H1 (cell line): ENCODE measurements around the gene SH3BP5. TPM values are rescaled to one million over a fixed set of nuclear protein-coding genes. Genes with fewer than 3 reads are reported as not detected.

Experiments
- CTCF ChIA-PET: fragments of 300-600 bp; sonication (Branson Sonifier 250); formaldehyde crosslinking; loops from one replicate; lab custom pipeline; 2021; ENCODE audit not compliant: partially characterized antibody; lab: Charles Lee
- POLR2A ChIA-PET: fragments of 300-600 bp; sonication (Branson Sonifier 250); formaldehyde crosslinking; loops from one replicate; lab custom pipeline; 2021; ENCODE audit warnings: inconsistent platforms; ENCODE audit not compliant: partially characterized antibody; lab: Charles Lee
- DNase-seq, 2 experiments: peaks; one replicate each; pipeline versions ENCODE4 v3.0.0 to v3.0.0-alpha.2; 2010 to 2022; ENCODE audit warnings: low spot score in 2 of 2, low read depth in 1 of 2, mixed read lengths in 1 of 2
- FAIRE-seq: peaks from 2 replicates; lab custom pipeline; 2011; peaks lifted over from hg19 to GRCh38; lab: Jason Lieb, UNC
- H2AFZ ChIP-seq: 2 replicates; pipeline ENCODE4 v1.8.1; 2012; ENCODE audit warnings: low read length, inconsistent platforms
- H2AK5ac ChIP-seq: 2 replicates; pipeline ENCODE4 v1.6.1; 2013; ENCODE audit warnings: low read depth, low read length
- H2BK120ac ChIP-seq: replicated peaks from 2 replicates; pipeline ENCODE3; 2013; ENCODE audit warnings: low read depth, low read length, inconsistent platforms
- H2BK12ac ChIP-seq: 2 replicates; pipeline ENCODE4 v1.6.1; 2013; ENCODE audit warnings: low read depth, low read length
- H2BK15ac ChIP-seq: 2 replicates; pipeline ENCODE4 v1.6.1; 2013; ENCODE audit warnings: low read length
- H2BK20ac ChIP-seq: 2 replicates; pipeline ENCODE4 v1.6.1; 2013; ENCODE audit warnings: low read length
- H2BK5ac ChIP-seq: 2 replicates; pipeline ENCODE4 v1.6.1; 2013; ENCODE audit warnings: low read depth, low read length
- H3K14ac ChIP-seq: 2 replicates; pipeline ENCODE4 v1.6.1; 2013; ENCODE audit warnings: inconsistent platforms; ENCODE audit not compliant: insufficient read length
- H3K18ac ChIP-seq: 2 replicates; pipeline ENCODE4 v1.6.1; 2013; ENCODE audit warnings: low read length; ENCODE audit errors: extremely low read depth
- H3K23ac ChIP-seq: 2 replicates; pipeline ENCODE4 v1.6.1; 2013; ENCODE audit warnings: inconsistent platforms; ENCODE audit not compliant: insufficient read length
- H3K23me2 ChIP-seq: 2 replicates; pipeline ENCODE4 v1.6.1; 2013; ENCODE audit warnings: low read depth, low read length
- H3K27ac ChIP-seq: 2 replicates; pipeline ENCODE4 v1.6.1; 2011; ENCODE audit warnings: low read depth, low read length, inconsistent platforms
- H3K27me3 ChIP-seq, 4 experiments: replicated peaks in 1 of 4; 1 replicate in 1 of 4; 2 replicates in 3 of 4; pipeline versions ENCODE4 v1.6.1 to v1.8.1; 2011 to 2013; ENCODE audit warnings: low read length in 3 of 4, mild to moderate bottlenecking in 3 of 4, inconsistent platforms in 2 of 4, mixed read lengths in 2 of 4, moderate library complexity in 1 of 4; ENCODE audit not compliant: control insufficient read depth in 3 of 4, insufficient read depth in 3 of 4; ENCODE audit errors: extremely low read depth in 1 of 4
- H3K36me3 ChIP-seq, 4 experiments: 2 replicates each; pipeline versions ENCODE4 v1.6.1 to v1.8.1; 2011 to 2013; ENCODE audit warnings: mild to moderate bottlenecking in 4 of 4, low read length in 3 of 4, moderate library complexity in 2 of 4, control low read depth in 1 of 4, inconsistent platforms in 1 of 4; ENCODE audit not compliant: insufficient read depth in 4 of 4, control insufficient read depth in 2 of 4
- H3K4ac ChIP-seq: replicated peaks from 2 replicates; pipeline ENCODE3; 2013; ENCODE audit warnings: low read length, low read depth, mixed read lengths, inconsistent platforms; ENCODE audit not compliant: insufficient read length
- H3K4me1 ChIP-seq, 4 experiments: replicated peaks in 1 of 4; 1 replicate in 1 of 4; 2 replicates in 3 of 4; pipeline versions ENCODE4 v1.6.1 to v1.8.1; 2011 to 2013; ENCODE audit warnings: low read length in 3 of 4, inconsistent platforms in 2 of 4, mixed read lengths in 1 of 4; ENCODE audit not compliant: insufficient read depth in 4 of 4, control insufficient read depth in 3 of 4
- H3K4me2 ChIP-seq, 2 experiments: 2 replicates each; pipeline versions ENCODE4 v1.6.1 to v1.8.1; 2011 to 2013; ENCODE audit warnings: low read depth in 2 of 2, low read length in 2 of 2, control low read depth in 1 of 2, inconsistent platforms in 1 of 2, mild to moderate bottlenecking in 1 of 2; ENCODE audit not compliant: insufficient read depth in 1 of 2
- H3K4me3 ChIP-seq, 4 experiments: fragments of 200-600, 300-600 bp in 1 of 4; sonication (generic), shearing (Covaris generic), sonication (Bioruptor Twin) in 1 of 4; 2 replicates each; pipeline versions ENCODE4 v1.5.1 to v1.8.1; 2011 to 2016; ENCODE audit warnings: low read length in 4 of 4, low read depth in 3 of 4, control low read depth in 2 of 4, inconsistent platforms in 2 of 4, mild to moderate bottlenecking in 2 of 4, mixed read lengths in 1 of 4, moderate library complexity in 1 of 4; ENCODE audit not compliant: insufficient read depth in 2 of 4; ENCODE audit errors: extremely low read depth in 1 of 4
- H3K56ac ChIP-seq: replicated peaks from 2 replicates; pipeline ENCODE3; 2013; ENCODE audit warnings: low read depth, mild to moderate bottlenecking, mixed read lengths, low read length, inconsistent platforms; ENCODE audit not compliant: insufficient read length
- H3K79me1 ChIP-seq: 2 replicates; pipeline ENCODE4 v1.6.1; 2013; ENCODE audit warnings: low read depth, low read length, control low read depth
- H3K79me2 ChIP-seq, 2 experiments: 2 replicates each; pipeline versions ENCODE4 v1.6.1 to v1.8.1; 2012 to 2013; ENCODE audit warnings: low read length in 2 of 2, mild to moderate bottlenecking in 2 of 2, inconsistent platforms in 1 of 2; ENCODE audit not compliant: insufficient read depth in 2 of 2, control insufficient read depth in 1 of 2
- H3K9ac ChIP-seq, 4 experiments: replicated peaks in 1 of 4; 1 replicate in 1 of 4; 2 replicates in 3 of 4; pipeline versions ENCODE4 v1.6.1 to v1.8.1; 2011 to 2013; ENCODE audit warnings: low read depth in 3 of 4, low read length in 3 of 4, control low read depth in 2 of 4, mild to moderate bottlenecking in 2 of 4, moderate library complexity in 2 of 4, inconsistent platforms in 1 of 4; ENCODE audit errors: extremely low read depth in 1 of 4
- H3K9me3 ChIP-seq, 2 experiments: 2 replicates each; pipeline versions ENCODE4 v1.6.1 to v1.8.1; 2012 to 2013; ENCODE audit warnings: mild to moderate bottlenecking in 2 of 2, moderate library complexity in 2 of 2, control low read depth in 1 of 2, inconsistent platforms in 1 of 2, low read depth in 1 of 2, low read length in 1 of 2, mixed read lengths in 1 of 2; ENCODE audit not compliant: insufficient read depth in 2 of 2
- H4K20me1 ChIP-seq, 2 experiments: replicated peaks in 1 of 2; 2 replicates each; pipeline versions ENCODE3 to v1.8.1; 2011 to 2013; ENCODE audit warnings: inconsistent platforms in 2 of 2, low read length in 2 of 2, mild to moderate bottlenecking in 1 of 2; ENCODE audit not compliant: insufficient read depth in 2 of 2, control insufficient read depth in 1 of 2
- H4K5ac ChIP-seq: 2 replicates; pipeline ENCODE4 v1.6.1; 2013; ENCODE audit warnings: low read length, low read depth, mixed read lengths, inconsistent platforms; ENCODE audit not compliant: insufficient read length
- H4K8ac ChIP-seq: 2 replicates; pipeline ENCODE4 v1.8.0; 2013; ENCODE audit warnings: mild to moderate bottlenecking, moderate library complexity, low read length, inconsistent platforms; ENCODE audit not compliant: insufficient read depth; ENCODE audit errors: extremely low read depth
- H4K91ac ChIP-seq: replicated peaks from 2 replicates; pipeline ENCODE3; 2013; ENCODE audit warnings: low read length, mixed read lengths, inconsistent platforms; ENCODE audit not compliant: insufficient read length
- ATF3 ChIP-seq: IDR thresholded peaks from 2 replicates; pipeline ENCODE4 v1.6.1; 2011; ENCODE audit warnings: low read depth, mild to moderate bottlenecking, low read length; ENCODE audit not compliant: insufficient read depth
- BCL11A ChIP-seq, 2 experiments: IDR thresholded peaks; one replicate each; pipeline ENCODE4 v1.6.1; 2011; ENCODE audit warnings: low read depth in 2 of 2, low read length in 2 of 2, mild to moderate bottlenecking in 2 of 2
- CREB1 ChIP-seq: IDR thresholded peaks from 2 replicates; pipeline ENCODE4 v1.6.1; 2012; ENCODE audit warnings: inconsistent platforms
- PHF8 ChIP-seq: fragments of 200-600 bp; sonication (generic); conservative IDR thresholded peaks from 2 replicates; pipeline ENCODE4 v1.7.1; 2012; ENCODE audit warnings: low read depth, mild to moderate bottlenecking, inconsistent platforms, low read length, moderate library complexity
- POLR2AphosphoS5 ChIP-seq: IDR thresholded peaks from 2 replicates; pipeline ENCODE4 v1.6.1; 2011; ENCODE audit warnings: low read depth, low read length
- RAD21 ChIP-seq, 2 experiments: IDR thresholded peaks in 1 of 2; conservative IDR thresholded peaks in 1 of 2; 2 replicates each; pipeline ENCODE4 v1.6.1; 2011; ENCODE audit warnings: low read depth in 2 of 2, low read length in 2 of 2, improper control_type of control experiment in 1 of 2, inconsistent platforms in 1 of 2, mild to moderate bottlenecking in 1 of 2, moderate library complexity in 1 of 2
- RXRA ChIP-seq: IDR thresholded peaks from 2 replicates; pipeline ENCODE4 v1.6.1; 2011; ENCODE audit warnings: low read depth, mild to moderate bottlenecking, low read length, moderate library complexity; ENCODE audit not compliant: insufficient read depth
- SRF ChIP-seq: IDR thresholded peaks from 2 replicates; pipeline ENCODE4 v1.6.1; 2011; ENCODE audit warnings: mild to moderate bottlenecking, low read depth, low read length, moderate library complexity
- TEAD4 ChIP-seq: IDR thresholded peaks from 2 replicates; pipeline ENCODE4 v1.6.1; 2012; ENCODE audit warnings: low read depth, low read length, inconsistent platforms, mixed read lengths
- YY1 ChIP-seq: IDR thresholded peaks from 2 replicates; pipeline ENCODE4 v1.6.1; 2011; ENCODE audit warnings: low read depth, mild to moderate bottlenecking, low read length
- WGBS, 2 experiments: shearing (Covaris generic) in 1 of 2; methylation state at CpG; one replicate each; pipeline versions ENCODE4 v1.1.6 to v1.1.7; 2013 to 2015; ENCODE audit warnings: low lambda C conversion rate in 2 of 2, mixed read lengths in 2 of 2, inconsistent platforms in 1 of 2, low coverage in 1 of 2, missing lambda C conversion rate in 1 of 2; ENCODE audit not compliant: insufficient replicate concordance in 2 of 2, insufficient coverage in 1 of 2, insufficient read length in 1 of 2; ENCODE audit errors: extremely low coverage in 1 of 2, missing lambda C conversion rate in 1 of 2; 5-methylcytosine and 5-hydroxymethylcytosine counted together
- polyA plus RNA-seq, 7 experiments: library from polyadenylated mRNA; depleted of rRNA in 3 of 7; stranded (reverse) in 5 of 7; unstranded in 2 of 7; fragments of >200 nt in 5 of 7; fragments of 200-250 nt in 2 of 7; gene quantifications; 1 replicate in 5 of 7; 2 replicates in 1 of 7; 4 replicates in 1 of 7; pipeline versions ENCODE4 v1.2.1 to v1.2.3, GENCODE V29; 2011 to 2013; ENCODE audit warnings: missing spikeins in 2 of 7, mixed read lengths in 2 of 7
- total RNA-seq: library from RNA; stranded (reverse); fragmentation: NEBNext Ultra II Directional; extraction: Animal tissue kit (Norgen Biotek cat#: 25700); gene quantifications from 2 replicates; pipeline ENCODE4 v1.2.1, GENCODE V29; 2021

The SH3BP5 gene
- total and polyA plus RNA-seq, 2 of the 8 experiments (the other 6 are each of a cell fraction or from before 2014, with no cell fraction given): 7.1 to 9.7 TPM

- no peak for FAIRE-seq
- Histone ChIP-seq H3K4me3 (peak within 1 kb of the TSS; percentile 83 to 92 (median 86)), H3K9ac (peak within 1 kb of the TSS; percentile 64 to 80 (median 79)), H2BK12ac (no peak within 1 kb of the TSS), H3K23ac (no peak within 1 kb of the TSS), H3K9me3 (no peaks in the 10 kb centered on the region), H2BK5ac (no peak within 1 kb of the TSS; the same call in 1 of the 2 replicates), H2BK120ac (no peak within 1 kb of the TSS), H3K4me1 (peaks cover 0 to 3% (median 1%) of the 10 kb centered on the region in 4 experiments; a peak in 3 of 7 replicates), H4K91ac (peak within 1 kb of the TSS; percentile 84), H2AK5ac (no peak within 1 kb of the TSS), H3K36me3 (peaks cover 0 to 3% (median 0%) of the 10 kb centered on the region in 4 experiments; a peak in 1 of 8 replicates), H4K5ac (peak within 1 kb of the TSS; percentile 77), H3K4ac (no peak within 1 kb of the TSS), H4K8ac (peak within 1 kb of the TSS; percentile 85), H3K27me3 (no peaks in the 10 kb centered on the region; a peak in 2 of 7 replicates), H3K14ac (no peak within 1 kb of the TSS), H2BK20ac (no peak within 1 kb of the TSS), H2AFZ (peak within 1 kb of the TSS; percentile 54), H3K18ac (peak within 1 kb of the TSS; percentile 55), H2BK15ac (peak within 1 kb of the TSS; percentile 76; the same call in 1 of the 2 replicates), H3K4me2 (peak within 1 kb of the TSS; percentile 70 to 80), H3K79me2 (peaks cover 0 to 11% of the 10 kb centered on the region in 2 experiments; a peak in 2 of 4 replicates), H3K23me2 (peaks cover 7% of the 10 kb centered on the region; the same call in 1 of the 2 replicates), H3K27ac (peak within 1 kb of the TSS; percentile 73; the same call in 1 of the 2 replicates), H3K79me1 (no peaks in the 10 kb centered on the region; the same call in 1 of the 2 replicates), H4K20me1 (peaks cover 0 to 2% of the 10 kb centered on the region in 2 experiments), H3K56ac (no peak within 1 kb of the TSS)
- DNase-seq: peak; percentile 23 to 86
- 1% methylated on average over 48 of the region's 92 CpGs; no CpG with 5 or more reads in 1 of the 2 experiments for WGBS, 2 experiments
- ChIA-PET CTCF (interaction anchor here (0.6 to 7.2 kb wide), 21 partner anchors 9 to 201 kb away, joined by 3 to 86 read pairs (median 4); no protein-coding TSS in a partner anchor), POLR2A (interaction anchor here (0.6 to 1.3 kb wide), 7 partner anchors 9 to 98 kb away, joined by 3 to 4 read pairs (median 3); no protein-coding TSS in a partner anchor)
- no peak for TF ChIP-seq BCL11A (IDR thresholded peaks at IDR 0.05; ENCODE audit: low read depth in 2 of 2, low read length in 2 of 2)
- TF ChIP-seq RAD21 (IDR thresholded peaks at IDR 0.05 in 1 of 2, conservative IDR thresholded peaks at IDR 0.05 in 1 of 2; ENCODE audit: low read depth in 2 of 2, low read length in 2 of 2): peak; percentile 14 to 30; a peak in 1 of 4 replicates
- TF ChIP-seq SRF: no peak
- no peak for TF ChIP-seq RXRA
- TF ChIP-seq PHF8: peak; percentile 88; the same call in 1 of the 2 replicates
- peak; percentile 28; the same call in 1 of the 2 replicates for TF ChIP-seq CREB1
- TF ChIP-seq YY1: peak; percentile 81
- no peak for TF ChIP-seq TEAD4
- peak; percentile 54 for TF ChIP-seq POLR2AphosphoS5
- 0 out of 2 replicates have a peak, but pooled peaks have one; percentile 6 for TF ChIP-seq ATF3
Observed at GRCh38 chr3:15205934-15206661, 126.3 kb downstream of the SH3BP5 start, which contains the start of gene CAPN7. TSS of gene CAPN7 (plus strand) at chr3:15206246. CDS start at chr3:15206496, 250 bp downstream.
